ENCODE results near the gene C2.

C2 gene

GRCh38 chr6:31935021-31935420 lies 7.5 kb downstream of the C2 start:
- no peak for TF ChIP-seq CTCF (IDR thresholded peaks at IDR 0.05; ENCODE audit: borderline replicate concordance, control extremely low read depth, extremely low read depth, insufficient read depth, missing control alignments)
- in situ Hi-C loops (cut with MboI; ENCODE audit: low sequenced_read_pairs, unreplicated experiment) = no loop called here
- DNase-seq (ENCODE audit: low spot score) = no peak

- TF ChIP-seq CTCF (IDR thresholded peaks at IDR 0.05; ENCODE audit: borderline replicate concordance, control extremely low read depth, extremely low read depth, insufficient read depth, missing control alignments) = no peak
- in situ Hi-C loops (cut with MboI; ENCODE audit: low sequenced_read_pairs, unreplicated experiment) = no loop called here
- no peak for DNase-seq (ENCODE audit: low spot score)
Measured at GRCh38 chr6:31935823-31936222, 8.3 kb downstream of the C2 start.

- DNase-seq (ENCODE audit: low spot score) = no peak
- in situ Hi-C loops (cut with MboI; ENCODE audit: low sequenced_read_pairs, unreplicated experiment) = no loop called here
- no peak for TF ChIP-seq CTCF (IDR thresholded peaks at IDR 0.05; ENCODE audit: borderline replicate concordance, control extremely low read depth, extremely low read depth, insufficient read depth, missing control alignments)
Measured at GRCh38 chr6:31940256-31940664, 12.7 kb downstream of the C2 start.

GRCh38 chr6:31943742-31944141 lies 16.2 kb downstream of the C2 start:
- no peak for TF ChIP-seq CTCF (IDR thresholded peaks at IDR 0.05; ENCODE audit: borderline replicate concordance, control extremely low read depth, extremely low read depth, insufficient read depth, missing control alignments)
- no peak for DNase-seq (ENCODE audit: low spot score)
- in situ Hi-C loops (cut with MboI; ENCODE audit: low sequenced_read_pairs, unreplicated experiment) = no loop called here

GRCh38 chr6:31945154-31945506 lies 17.6 kb downstream of the C2 start:
- in situ Hi-C loops (cut with MboI; ENCODE audit: low sequenced_read_pairs, unreplicated experiment) = no loop called here
- no peak for TF ChIP-seq CTCF (IDR thresholded peaks at IDR 0.05; ENCODE audit: borderline replicate concordance, control extremely low read depth, extremely low read depth, insufficient read depth, missing control alignments)
- no peak for DNase-seq (ENCODE audit: low spot score)

- no peak for DNase-seq (ENCODE audit: low spot score)
- in situ Hi-C loops (cut with MboI; ENCODE audit: low sequenced_read_pairs, unreplicated experiment) = no loop called here
- no peak for TF ChIP-seq CTCF (IDR thresholded peaks at IDR 0.05; ENCODE audit: borderline replicate concordance, control extremely low read depth, extremely low read depth, insufficient read depth, missing control alignments)
Measured at GRCh38 chr6:31945507-31946369, 18.2 kb downstream of the C2 start, which contains the start of gene CFB. Gene CFB, plus strand, starts transcription at chr6:31946095. Its CDS starts 127 bp downstream, at chr6:31946222.
